GM12878 (cell line): Measurements from ENCODE around the gene CCP110. TPM values are rescaled to one million over a fixed set of nuclear protein-coding genes. Genes with fewer than 3 reads are reported as not detected.

ENCODE experiments used
- EZH2 ChIP-seq: IDR thresholded peaks from 2 replicates; pipeline ENCODE4 v1.6.1; 2012; ENCODE audit warnings: low read depth, mild to moderate bottlenecking, control low read depth, inconsistent platforms, low read length, borderline replicate concordance; ENCODE audit not compliant: control insufficient read depth
- FOXM1 ChIP-seq: IDR thresholded peaks from 2 replicates; pipeline ENCODE4 v1.6.1; 2012; ENCODE audit warnings: low read depth, mild to moderate bottlenecking, inconsistent platforms, low read length, moderate library complexity
- HDAC2 ChIP-seq: fragments of 200-600 bp; sonication (generic); IDR thresholded peaks from 2 replicates; pipeline ENCODE4 v1.6.1; 2017
- IRF4 ChIP-seq: IDR thresholded peaks from 2 replicates; pipeline ENCODE4 v1.6.1; 2011; ENCODE audit warnings: low read depth, low read length
- JUNB ChIP-seq: IDR thresholded peaks from 2 replicates; pipeline ENCODE4 v1.6.1; 2016; ENCODE audit warnings: antibody characterized with exemption, mild to moderate bottlenecking
- NFXL1 ChIP-seq: fragments of 450-650 bp; IDR thresholded peaks from 2 replicates; pipeline ENCODE4 v1.6.1; 2017; ENCODE audit warnings: antibody characterized with exemption, mild to moderate bottlenecking, borderline replicate concordance
- NR2F1 ChIP-seq: fragments of 450-650 bp; conservative IDR thresholded peaks from 2 replicates; pipeline ENCODE4 v1.6.1; 2017; ENCODE audit warnings: mild to moderate bottlenecking
- PRDM15 ChIP-seq: fragments of 450-650 bp; formaldehyde crosslinking; IDR thresholded peaks from 2 replicates; pipeline ENCODE4 v1.4.0; 2020; ENCODE audit warnings: mild to moderate bottlenecking, moderate library complexity
- REST ChIP-seq: IDR thresholded peaks from 2 replicates; pipeline ENCODE4 v1.6.1; 2012; ENCODE audit warnings: mild to moderate bottlenecking, low read depth, low read length
- RFX5 ChIP-seq: IDR thresholded peaks from 2 replicates; pipeline ENCODE4 v1.6.1; 2011; ENCODE audit warnings: low read depth, low read length, improper control_type of control experiment
- SPI1 ChIP-seq: IDR thresholded peaks from 2 replicates; pipeline ENCODE4 v1.6.1; 2011; ENCODE audit warnings: low read depth, mild to moderate bottlenecking, low read length, moderate library complexity, borderline replicate concordance; ENCODE audit not compliant: insufficient read depth
- USF2 ChIP-seq: IDR thresholded peaks from 2 replicates; pipeline ENCODE4 v1.6.1; 2011; ENCODE audit warnings: low read depth, low read length, improper control_type of control experiment, borderline replicate concordance
- YY1 ChIP-seq: IDR thresholded peaks from 2 replicates; pipeline ENCODE4 v1.6.1; 2011; ENCODE audit warnings: low read depth, mild to moderate bottlenecking, low read length
- ZNF592 ChIP-seq: fragments of 450-650 bp; IDR thresholded peaks from 2 replicates; pipeline ENCODE4 v1.6.1; 2017; ENCODE audit warnings: mild to moderate bottlenecking, moderate library complexity
- polyA plus RNA-seq, 11 experiments: library from polyadenylated mRNA; depleted of rRNA in 4 of 11; unstranded in 6 of 11; stranded (reverse) in 5 of 11; fragments of >200 nt; fragmentation: Nextera tagmentation in 4 of 11; fragmentation: Illumina TruSeq in 1 of 11; extraction: Ambion mirVana in 4 of 11; extraction: Trizol in 1 of 11; gene quantifications; 1 replicate in 1 of 11; 2 replicates in 10 of 11; pipeline versions ENCODE4 v1.2.1 to v1.2.3, GENCODE V29; 2011 to 2016; ENCODE audit warnings: inconsistent platforms in 2 of 11, missing spikeins in 2 of 11, low read depth in 1 of 11
- total RNA-seq, 4 experiments: library from RNA; depleted of rRNA in 3 of 4; stranded (reverse); fragments of >200 nt in 3 of 4; fragmentation: Illumina TruSeq in 1 of 4; extraction: Trizol in 1 of 4; gene quantifications; 2 replicates each; pipeline versions ENCODE4 v1.2.1 to v1.2.3, GENCODE V29; 2013 to 2021

CCP110 gene
- total and polyA plus RNA-seq, 10 of the 15 experiments (the other 5 are each of a cell fraction or from before 2014, with no cell fraction given) = 6.4 to 38.1 (median 26.7) TPM

DNA sequence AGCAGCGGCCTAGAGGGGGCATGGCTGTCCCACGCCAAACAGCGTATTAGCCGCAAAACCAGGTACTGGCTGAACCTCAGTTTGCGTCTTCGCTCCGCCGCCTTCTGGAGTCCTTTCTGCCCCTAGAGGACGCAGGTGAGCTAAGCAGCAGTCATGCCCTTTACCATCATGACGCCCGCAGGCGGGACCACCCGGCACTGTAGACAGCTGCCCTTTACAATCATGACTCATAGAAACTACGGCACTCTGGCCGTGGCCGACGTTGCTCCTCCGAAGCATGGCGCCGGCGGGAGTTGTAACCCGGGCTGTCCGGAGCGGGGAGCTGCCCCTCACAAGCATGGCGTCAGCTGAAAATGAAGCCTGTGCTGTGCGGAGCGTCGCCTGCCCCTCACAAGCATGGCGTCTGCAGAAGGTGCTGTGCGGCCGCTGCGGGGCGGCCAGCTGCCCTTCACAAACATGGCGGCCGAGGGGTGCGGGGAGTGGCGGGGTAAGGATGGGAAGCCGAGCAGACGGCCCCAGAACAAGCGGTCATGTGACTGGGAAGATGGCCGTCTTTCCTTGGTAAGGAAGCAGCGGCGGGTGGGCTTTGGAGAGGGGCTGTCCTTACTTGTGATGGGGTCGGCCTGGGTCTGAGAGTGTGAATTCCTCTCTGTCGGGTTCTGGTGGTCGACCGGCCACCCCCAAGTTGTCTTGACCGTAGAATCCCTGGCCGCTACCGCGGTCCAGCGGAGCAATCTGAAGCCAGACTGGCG is 31.6 kb downstream of the CCP110 start, which contains the start of gene VPS35L (continued):
- TF ChIP-seq ZNF592 (no peak), HDAC2 (no peak), PRDM15 (CRISPR knock-in tag) (no peak), NR2F1 (peak; percentile 61), RFX5 (no peak), USF2 (peak; percentile 57), IRF4 (no peak; the same call in 1 of the 2 replicates), FOXM1 (no peak), JUNB (peak; percentile 51; the same call in 1 of the 2 replicates), NFXL1 (no peak), SPI1 (no peak), EZH2 (no peak), REST (0 out of 2 replicates have a peak, but pooled peaks have one; percentile 9), YY1 (peak; percentile 100)
